SK-N-MC (cell line): ENCODE results near the gene P4HA1.
"Not testable (repeated sequence)": the region's sequence is repeated elsewhere in the genome, so short reads cannot be mapped to it uniquely, and the experiment has no call there.

Experiments
- EZH2 ChIP-seq: fragments of 200-600 bp; sonication (generic); IDR thresholded peaks from one replicate; pipeline ENCODE4 v1.6.1; 2017; ENCODE audit warnings: antibody characterized with exemption
- FOXP2 ChIP-seq: optimal IDR thresholded peaks from 2 replicates; pipeline ENCODE3; 2011; ENCODE audit warnings: mild to moderate bottlenecking, moderate library complexity; ENCODE audit not compliant: insufficient read depth; ENCODE audit errors: extremely low read length, control extremely low read depth
- POLR2AphosphoS5 ChIP-seq: IDR thresholded peaks from 2 replicates; pipeline ENCODE4 v1.6.1; 2012; ENCODE audit warnings: mild to moderate bottlenecking, low read depth, low read length, borderline replicate concordance

DNA sequence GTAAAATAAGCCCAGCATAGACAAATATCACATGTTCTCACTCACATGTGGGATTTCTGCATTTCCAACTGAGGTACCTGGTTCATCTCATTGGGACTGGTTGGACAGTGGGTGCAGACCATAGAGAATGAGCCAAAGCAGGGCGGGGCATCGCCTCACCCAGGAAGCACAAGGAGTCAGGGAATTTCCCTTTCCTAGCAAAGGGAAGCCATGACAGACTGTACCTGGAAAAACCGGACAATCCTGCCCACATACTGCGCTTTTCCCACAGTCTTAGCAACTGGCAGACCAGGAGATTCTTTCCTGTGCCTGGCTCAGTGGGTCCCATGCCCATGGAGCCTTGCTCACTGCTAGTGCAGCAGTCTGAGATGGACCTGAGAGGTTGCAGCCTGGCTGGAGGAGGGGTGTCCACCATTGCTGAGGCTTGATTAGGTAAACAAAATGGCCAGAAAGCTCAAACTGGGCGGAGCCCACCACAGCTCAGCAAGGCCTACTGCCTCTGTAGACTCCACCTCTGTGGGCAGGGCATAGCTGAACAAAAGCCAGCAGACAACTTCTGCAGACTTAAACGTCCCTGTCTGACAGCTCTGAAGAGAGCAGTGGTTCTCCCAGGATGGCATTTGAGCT, 75.0 kb downstream of the P4HA1 start:
- not testable (repeated sequence) for TF ChIP-seq POLR2AphosphoS5, EZH2, FOXP2
